ENCODE measurements around the gene STK10. TPM values are rescaled to one million over a fixed set of nuclear protein-coding genes. Genes with fewer than 3 reads are reported as not detected.

STK10 gene
- total and polyA plus RNA-seq, 2 experiments from 2014 or later = 21.2 to 28.9 TPM

GRCh38 chr5:172171118-172171517 lies 16.9 kb downstream of the STK10 start:
- H3F3A ChIP-seq (ENCODE audit: insufficient read depth) = no peaks in the 10 kb centered on the region
- no peak overlapping the region for H3K4me2 ChIP-seq (ENCODE audit: unreplicated experiment)
- DNase-seq = no peak
- H3K4me3 ChIP-seq = no peak overlapping the region
- H3K79me2 ChIP-seq (ENCODE audit: insufficient read depth) = peaks cover 100% of the 10 kb centered on the region
- no peak overlapping the region for H3K9ac ChIP-seq
- no peak overlapping the region for H2AFZ ChIP-seq
- H3K9me3 ChIP-seq (ENCODE audit: low read depth) = no peaks in the 10 kb centered on the region
- in situ Hi-C loops (cut with MboI) = no loop called here
- H3K27me3 ChIP-seq (replicated peaks; ENCODE audit: insufficient read depth) = no peaks in the 10 kb centered on the region
- WGBS, 2 experiments (ENCODE audit: low coverage in 1 of 2, low lambda C conversion rate in 2 of 2, missing lambda C conversion rate in 2 of 2) = 90 to 95% methylated on average over 8 of the region's 8 CpGs
- no peaks in the 10 kb centered on the region for H3K9me2 ChIP-seq (ENCODE audit: insufficient read depth)
- TF ChIP-seq EZH2phosphoT487 (IDR thresholded peaks at IDR 0.05; ENCODE audit: insufficient read depth, low read depth) (no peak), EZH2 (IDR thresholded peaks at IDR 0.05; ENCODE audit: insufficient read depth, poor library complexity, severe bottlenecking) (no peak)
- H3K36me3 ChIP-seq (ENCODE audit: low read depth) = no peaks in the 10 kb centered on the region
- H4K20me1 ChIP-seq (ENCODE audit: insufficient read depth) = peaks cover 6% of the 10 kb centered on the region; the same call in 1 of the 2 replicates
- H3K4me1 ChIP-seq (ENCODE audit: insufficient read depth) = no peaks in the 10 kb centered on the region
- no peak overlapping the region for H3K27ac ChIP-seq

GRCh38 chr5:172170251-172170701 lies 17.7 kb downstream of the STK10 start:
- 24 to 28% methylated on average over 9 of the region's 9 CpGs for WGBS, 2 experiments (ENCODE audit: low coverage in 1 of 2, low lambda C conversion rate in 2 of 2, missing lambda C conversion rate in 2 of 2)
- no peaks in the 10 kb centered on the region for H3K9me3 ChIP-seq (ENCODE audit: low read depth)
- peaks cover 6% of the 10 kb centered on the region; the same call in 1 of the 2 replicates for H4K20me1 ChIP-seq (ENCODE audit: insufficient read depth)
- H3K27ac ChIP-seq = no peak overlapping the region
- no peaks in the 10 kb centered on the region for H3F3A ChIP-seq (ENCODE audit: insufficient read depth)
- H3K27me3 ChIP-seq (replicated peaks; ENCODE audit: insufficient read depth) = no peaks in the 10 kb centered on the region
- H3K4me3 ChIP-seq = no peak overlapping the region
- H2AFZ ChIP-seq = no peak overlapping the region
- no peaks in the 10 kb centered on the region for H3K9me2 ChIP-seq (ENCODE audit: insufficient read depth)
- DNase-seq = peak; percentile 22
- in situ Hi-C loops (cut with MboI) = no loop called here
- no peak overlapping the region for H3K9ac ChIP-seq
- H3K4me1 ChIP-seq (ENCODE audit: insufficient read depth) = no peaks in the 10 kb centered on the region
- H3K36me3 ChIP-seq (ENCODE audit: low read depth) = no peaks in the 10 kb centered on the region
- H3K4me2 ChIP-seq (ENCODE audit: unreplicated experiment) = no peak overlapping the region
- TF ChIP-seq EZH2 (IDR thresholded peaks at IDR 0.05; ENCODE audit: insufficient read depth, poor library complexity, severe bottlenecking) (no peak), EZH2phosphoT487 (IDR thresholded peaks at IDR 0.05; ENCODE audit: insufficient read depth, low read depth) (no peak)
- H3K79me2 ChIP-seq (ENCODE audit: insufficient read depth) = peaks cover 98% of the 10 kb centered on the region

- H2AFZ ChIP-seq = no peak overlapping the region
- H3F3A ChIP-seq (ENCODE audit: insufficient read depth) = no peaks in the 10 kb centered on the region
- DNase-seq = no peak
- in situ Hi-C loops (cut with MboI) = no loop called here
- no peak overlapping the region for H3K4me3 ChIP-seq
- H3K79me2 ChIP-seq (ENCODE audit: insufficient read depth) = peaks cover 98% of the 10 kb centered on the region
- TF ChIP-seq EZH2 (IDR thresholded peaks at IDR 0.05; ENCODE audit: insufficient read depth, poor library complexity, severe bottlenecking) (no peak), EZH2phosphoT487 (IDR thresholded peaks at IDR 0.05; ENCODE audit: insufficient read depth, low read depth) (no peak)
- H3K9me3 ChIP-seq (ENCODE audit: low read depth) = no peaks in the 10 kb centered on the region
- WGBS, 2 experiments (ENCODE audit: low coverage in 1 of 2, low lambda C conversion rate in 2 of 2, missing lambda C conversion rate in 2 of 2) = 99 to 100% methylated on average over 2 of the region's 2 CpGs
- H3K4me1 ChIP-seq (ENCODE audit: insufficient read depth) = peaks cover 8% of the 10 kb centered on the region; the same call in 1 of the 2 replicates
- no peaks in the 10 kb centered on the region for H3K9me2 ChIP-seq (ENCODE audit: insufficient read depth)
- H3K9ac ChIP-seq = no peak overlapping the region
- H3K27me3 ChIP-seq (replicated peaks; ENCODE audit: insufficient read depth) = no peaks in the 10 kb centered on the region
- no peak overlapping the region for H3K4me2 ChIP-seq (ENCODE audit: unreplicated experiment)
- no peak overlapping the region for H3K27ac ChIP-seq
- H3K36me3 ChIP-seq (ENCODE audit: low read depth) = no peaks in the 10 kb centered on the region
- H4K20me1 ChIP-seq (ENCODE audit: insufficient read depth) = peaks cover 6% of the 10 kb centered on the region; the same call in 1 of the 2 replicates
Observed at GRCh38 chr5:172169216-172169615, 18.8 kb downstream of the STK10 start.

GRCh38 chr5:172168311-172168710 lies 19.7 kb downstream of the STK10 start:
- H3F3A ChIP-seq (ENCODE audit: insufficient read depth) = no peaks in the 10 kb centered on the region
- H3K27me3 ChIP-seq (replicated peaks; ENCODE audit: insufficient read depth) = no peaks in the 10 kb centered on the region
- no peak overlapping the region for H3K4me2 ChIP-seq (ENCODE audit: unreplicated experiment)
- H3K9me3 ChIP-seq (ENCODE audit: low read depth) = no peaks in the 10 kb centered on the region
- peaks cover 98% of the 10 kb centered on the region for H3K79me2 ChIP-seq (ENCODE audit: insufficient read depth)
- no peak overlapping the region for H2AFZ ChIP-seq
- H3K9ac ChIP-seq = no peak overlapping the region
- H3K36me3 ChIP-seq (ENCODE audit: low read depth) = no peaks in the 10 kb centered on the region
- no peaks in the 10 kb centered on the region for H3K9me2 ChIP-seq (ENCODE audit: insufficient read depth)
- no peak overlapping the region for H3K27ac ChIP-seq
- WGBS, 2 experiments (ENCODE audit: low coverage in 1 of 2, low lambda C conversion rate in 2 of 2, missing lambda C conversion rate in 2 of 2) = 78 to 90% methylated on average over 8 of the region's 8 CpGs
- DNase-seq = no peak
- TF ChIP-seq EZH2 (IDR thresholded peaks at IDR 0.05; ENCODE audit: insufficient read depth, poor library complexity, severe bottlenecking) (no peak), EZH2phosphoT487 (IDR thresholded peaks at IDR 0.05; ENCODE audit: insufficient read depth, low read depth) (no peak)
- H3K4me1 ChIP-seq (ENCODE audit: insufficient read depth) = peaks cover 13% of the 10 kb centered on the region
- in situ Hi-C loops (cut with MboI) = no loop called here
- no peak overlapping the region for H3K4me3 ChIP-seq
- peaks cover 6% of the 10 kb centered on the region; the same call in 1 of the 2 replicates for H4K20me1 ChIP-seq (ENCODE audit: insufficient read depth)
